K562 (cell line): ENCODE results near the gene MAST1. TPM values are rescaled to one million over a fixed set of nuclear protein-coding genes. Genes with fewer than 3 reads are reported as not detected.

Source experiments
- ARHGAP35 ChIP-seq: fragments of 450-650 bp; IDR thresholded peaks from 2 replicates; pipeline ENCODE4 v1.6.1; 2018; ENCODE audit not compliant: partially characterized antibody
- ARID1B ChIP-seq: fragments of 450-650 bp; IDR thresholded peaks from 2 replicates; pipeline ENCODE4 v1.6.1; 2016; ENCODE audit warnings: antibody characterized with exemption, mild to moderate bottlenecking, inconsistent platforms
- CBFA2T3 ChIP-seq: fragments of 450-650 bp; IDR thresholded peaks from 2 replicates; pipeline ENCODE4 v1.6.1; 2017
- DIDO1 ChIP-seq: fragments of 450-650 bp; IDR thresholded peaks from 2 replicates; pipeline ENCODE4 v1.6.1; 2016; ENCODE audit warnings: low read depth, missing biosample characterization, missing genetic modification characterization
- ELF2 ChIP-seq: fragments of 250-450 bp; sonication (Bioruptor Pico); IDR thresholded peaks from 2 replicates; pipeline ENCODE4 v1.5.0; 2021; ENCODE audit warnings: mild to moderate bottlenecking
- EWSR1 ChIP-seq: fragments of 450-650 bp; IDR thresholded peaks from 2 replicates; pipeline ENCODE4 v1.6.1; 2018; ENCODE audit warnings: borderline replicate concordance, mild to moderate bottlenecking, low read depth, moderate library complexity; ENCODE audit not compliant: partially characterized antibody
- GATAD2A ChIP-seq: fragments of 450-650 bp; IDR thresholded peaks from 2 replicates; pipeline ENCODE4 v1.6.1; 2017
- GTF2E2 ChIP-seq: fragments of 200-800 bp; sonication (Bioruptor generic); IDR thresholded peaks from 2 replicates; pipeline ENCODE4 v1.6.1; 2016; ENCODE audit warnings: missing genetic modification characterization, missing compliant biosample characterization
- HOXB6 ChIP-seq: fragments of 250-450 bp; sonication (Bioruptor Pico); IDR thresholded peaks from 2 replicates; pipeline ENCODE4 v1.5.1; 2022; ENCODE audit warnings: mild to moderate bottlenecking, borderline replicate concordance
- SMAD2 ChIP-seq: fragments of 150-350 bp; IDR thresholded peaks from 2 replicates; pipeline ENCODE4 v1.6.1; 2014; ENCODE audit warnings: low read depth, mild to moderate bottlenecking, low read length
- SMARCA5 ChIP-seq: fragments of 450-650 bp; IDR thresholded peaks from 2 replicates; pipeline ENCODE4 v1.6.1; 2016
- SNIP1 ChIP-seq: fragments of 450-650 bp; IDR thresholded peaks from 2 replicates; pipeline ENCODE4 v1.7.1; 2017; ENCODE audit warnings: low read depth, mild to moderate bottlenecking
- ZNF507 ChIP-seq: conservative IDR thresholded peaks from 2 replicates; pipeline ENCODE4 v1.6.1; 2017; ENCODE audit warnings: missing genetic modification characterization, missing compliant biosample characterization
- ZNF583 ChIP-seq: fragments of 250-450 bp; sonication (Bioruptor Pico); IDR thresholded peaks from 2 replicates; pipeline ENCODE4 v1.4.0; 2020
- ZNF707 ChIP-seq: fragments of 250-450 bp; sonication (Bioruptor Pico); conservative IDR thresholded peaks from 2 replicates; pipeline ENCODE4 v1.8.0; 2022; ENCODE audit warnings: inconsistent platforms, mild to moderate bottlenecking, moderate library complexity
- polyA plus RNA-seq, 8 experiments: library from polyadenylated mRNA; depleted of rRNA in 4 of 8; stranded (reverse) in 5 of 8; unstranded in 3 of 8; fragments of >200 nt; fragmentation: Nextera tagmentation in 2 of 8; fragmentation: Illumina TruSeq in 1 of 8; extraction: Ambion mirVana in 2 of 8; extraction: Trizol in 1 of 8; gene quantifications; 2 replicates each; pipeline versions ENCODE4 v1.2.1 to v1.2.3, GENCODE V29; 2011 to 2014; ENCODE audit warnings: inconsistent platforms in 1 of 8, missing spikeins in 1 of 8
- total RNA-seq, 7 experiments: library from RNA; depleted of rRNA in 6 of 7; stranded (reverse); fragments of >200 nt in 6 of 7; fragmentation: Illumina TruSeq in 2 of 7; extraction: Trizol in 2 of 7; gene quantifications; 2 replicates each; pipeline versions ENCODE4 v1.2.1 to v1.2.3, GENCODE V29; 2011 to 2021; ENCODE audit warnings: low replicate concordance in 1 of 7
- TF ChIP-seq, protein P1 (sequence below): sonication (generic); formaldehyde crosslinking; IDR thresholded peaks from 2 replicates; pipeline ENCODE4 v1.4.0; 2020; ENCODE audit warnings: mild to moderate bottlenecking, missing genetic modification reagents
- TF ChIP-seq, protein P2 (sequence below): fragments of 450-650 bp; conservative IDR thresholded peaks from 2 replicates; pipeline ENCODE4 v1.6.1; 2016; ENCODE audit warnings: missing genetic modification characterization, low read depth, mild to moderate bottlenecking, control low read depth, missing compliant biosample characterization
- TF ChIP-seq, protein P3 (sequence below), 2 experiments: fragments of 450-650 bp; formaldehyde crosslinking in 1 of 2; IDR thresholded peaks; 2 replicates each; pipeline versions ENCODE4 v1.4.0 to v1.6.1; 2014 to 2020; ENCODE audit warnings: mild to moderate bottlenecking in 2 of 2, borderline replicate concordance in 1 of 2, low read depth in 1 of 2

Gene MAST1
- total and polyA plus RNA-seq, 9 of the 15 experiments (the other 6 are each of a cell fraction or from before 2014, with no cell fraction given), result 0.48 to 10.3 (median 3.9) TPM

DNA sequence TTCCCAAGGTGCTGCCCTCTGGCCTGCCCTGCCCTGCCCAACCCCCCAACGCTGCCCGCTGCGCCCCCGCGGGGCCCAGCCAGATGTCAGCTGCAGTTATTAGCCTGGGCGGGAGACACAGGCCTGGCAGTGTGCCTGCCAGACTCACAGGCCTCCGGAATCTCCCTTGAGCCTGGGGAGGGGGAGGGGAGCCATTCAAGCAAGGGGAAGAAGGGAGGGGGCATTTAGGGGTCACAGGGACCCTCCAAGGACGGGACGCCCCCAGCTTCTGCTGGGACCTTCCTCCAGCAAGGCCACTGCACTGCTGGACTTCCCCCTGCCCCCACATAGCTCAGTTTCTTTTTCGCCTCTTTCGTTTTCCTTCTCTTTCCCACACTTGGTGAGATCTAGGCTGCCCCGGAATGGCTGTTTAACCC lies 49.6 kb upstream of the MAST1 start (continued):
- peak; percentile 86 for TF ChIP-seq GATAD2A
- no peak for TF ChIP-seq GTF2E2 (tag)
- peak; percentile 38; the same call in 1 of the 2 replicates for TF ChIP-seq ARID1B
- TF ChIP-seq CBFA2T3, result peak; percentile 72
- TF ChIP-seq, protein P1, sequence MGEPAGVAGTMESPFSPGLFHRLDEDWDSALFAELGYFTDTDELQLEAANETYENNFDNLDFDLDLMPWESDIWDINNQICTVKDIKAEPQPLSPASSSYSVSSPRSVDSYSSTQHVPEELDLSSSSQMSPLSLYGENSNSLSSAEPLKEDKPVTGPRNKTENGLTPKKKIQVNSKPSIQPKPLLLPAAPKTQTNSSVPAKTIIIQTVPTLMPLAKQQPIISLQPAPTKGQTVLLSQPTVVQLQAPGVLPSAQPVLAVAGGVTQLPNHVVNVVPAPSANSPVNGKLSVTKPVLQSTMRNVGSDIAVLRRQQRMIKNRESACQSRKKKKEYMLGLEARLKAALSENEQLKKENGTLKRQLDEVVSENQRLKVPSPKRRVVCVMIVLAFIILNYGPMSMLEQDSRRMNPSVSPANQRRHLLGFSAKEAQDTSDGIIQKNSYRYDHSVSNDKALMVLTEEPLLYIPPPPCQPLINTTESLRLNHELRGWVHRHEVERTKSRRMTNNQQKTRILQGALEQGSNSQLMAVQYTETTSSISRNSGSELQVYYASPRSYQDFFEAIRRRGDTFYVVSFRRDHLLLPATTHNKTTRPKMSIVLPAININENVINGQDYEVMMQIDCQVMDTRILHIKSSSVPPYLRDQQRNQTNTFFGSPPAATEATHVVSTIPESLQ (CRISPR knock-in tag), result no peak
- TF ChIP-seq HOXB6 (CRISPR knock-in tag), result no peak
- no peak for TF ChIP-seq SMARCA5
- TF ChIP-seq, protein P2, sequence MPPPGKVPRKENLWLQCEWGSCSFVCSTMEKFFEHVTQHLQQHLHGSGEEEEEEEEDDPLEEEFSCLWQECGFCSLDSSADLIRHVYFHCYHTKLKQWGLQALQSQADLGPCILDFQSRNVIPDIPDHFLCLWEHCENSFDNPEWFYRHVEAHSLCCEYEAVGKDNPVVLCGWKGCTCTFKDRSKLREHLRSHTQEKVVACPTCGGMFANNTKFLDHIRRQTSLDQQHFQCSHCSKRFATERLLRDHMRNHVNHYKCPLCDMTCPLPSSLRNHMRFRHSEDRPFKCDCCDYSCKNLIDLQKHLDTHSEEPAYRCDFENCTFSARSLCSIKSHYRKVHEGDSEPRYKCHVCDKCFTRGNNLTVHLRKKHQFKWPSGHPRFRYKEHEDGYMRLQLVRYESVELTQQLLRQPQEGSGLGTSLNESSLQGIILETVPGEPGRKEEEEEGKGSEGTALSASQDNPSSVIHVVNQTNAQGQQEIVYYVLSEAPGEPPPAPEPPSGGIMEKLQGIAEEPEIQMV (tag), result no peak
- TF ChIP-seq ARHGAP35, result no peak
- TF ChIP-seq DIDO1 (tag), result no peak
- no peak for TF ChIP-seq ZNF507 (tag)
- TF ChIP-seq SMAD2, result no peak
- no peak for TF ChIP-seq ELF2 (CRISPR knock-in tag)
- no peak for TF ChIP-seq EWSR1
- no peak for TF ChIP-seq ZNF583 (CRISPR knock-in tag)
- TF ChIP-seq SNIP1, result no peak
- no peak for TF ChIP-seq ZNF707 (CRISPR knock-in tag)
- TF ChIP-seq, protein P3, sequence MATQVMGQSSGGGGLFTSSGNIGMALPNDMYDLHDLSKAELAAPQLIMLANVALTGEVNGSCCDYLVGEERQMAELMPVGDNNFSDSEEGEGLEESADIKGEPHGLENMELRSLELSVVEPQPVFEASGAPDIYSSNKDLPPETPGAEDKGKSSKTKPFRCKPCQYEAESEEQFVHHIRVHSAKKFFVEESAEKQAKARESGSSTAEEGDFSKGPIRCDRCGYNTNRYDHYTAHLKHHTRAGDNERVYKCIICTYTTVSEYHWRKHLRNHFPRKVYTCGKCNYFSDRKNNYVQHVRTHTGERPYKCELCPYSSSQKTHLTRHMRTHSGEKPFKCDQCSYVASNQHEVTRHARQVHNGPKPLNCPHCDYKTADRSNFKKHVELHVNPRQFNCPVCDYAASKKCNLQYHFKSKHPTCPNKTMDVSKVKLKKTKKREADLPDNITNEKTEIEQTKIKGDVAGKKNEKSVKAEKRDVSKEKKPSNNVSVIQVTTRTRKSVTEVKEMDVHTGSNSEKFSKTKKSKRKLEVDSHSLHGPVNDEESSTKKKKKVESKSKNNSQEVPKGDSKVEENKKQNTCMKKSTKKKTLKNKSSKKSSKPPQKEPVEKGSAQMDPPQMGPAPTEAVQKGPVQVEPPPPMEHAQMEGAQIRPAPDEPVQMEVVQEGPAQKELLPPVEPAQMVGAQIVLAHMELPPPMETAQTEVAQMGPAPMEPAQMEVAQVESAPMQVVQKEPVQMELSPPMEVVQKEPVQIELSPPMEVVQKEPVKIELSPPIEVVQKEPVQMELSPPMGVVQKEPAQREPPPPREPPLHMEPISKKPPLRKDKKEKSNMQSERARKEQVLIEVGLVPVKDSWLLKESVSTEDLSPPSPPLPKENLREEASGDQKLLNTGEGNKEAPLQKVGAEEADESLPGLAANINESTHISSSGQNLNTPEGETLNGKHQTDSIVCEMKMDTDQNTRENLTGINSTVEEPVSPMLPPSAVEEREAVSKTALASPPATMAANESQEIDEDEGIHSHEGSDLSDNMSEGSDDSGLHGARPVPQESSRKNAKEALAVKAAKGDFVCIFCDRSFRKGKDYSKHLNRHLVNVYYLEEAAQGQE (IDR thresholded peaks at IDR 0.05; ENCODE audit: borderline replicate concordance), result no peak
- TF ChIP-seq, protein P3 (CRISPR knock-in tag; IDR thresholded peaks at IDR 0.05; ENCODE audit: low read depth), result no peak
